ENCODE results near the gene GJA4. TPM values are rescaled to one million over a fixed set of nuclear protein-coding genes. Genes with fewer than 3 reads are reported as not detected.

Gene GJA4
- total RNA-seq, 1 experiment from 2014 or later, result not detected

GRCh38 chr1:34774957-34775356, 17.8 kb upstream of the GJA4 start:
- H3K4me1 ChIP-seq, result no peaks in the 10 kb centered on the region
- TF ChIP-seq CTCF (IDR thresholded peaks at IDR 0.05; ENCODE audit: insufficient read depth in 1 of 2, low read depth in 1 of 2, low read length in 1 of 2, severe bottlenecking in 1 of 2, unreplicated experiment in 1 of 2), result no peak
- H3K27me3 ChIP-seq (replicated peaks; ENCODE audit: control insufficient read depth, insufficient read depth, low read length), result no peaks in the 10 kb centered on the region
- Mint-ChIP-seq H3K27ac (ENCODE audit: unreplicated experiment) (no peak overlapping the region), H3K4me3 (ENCODE audit: unreplicated experiment) (no peak overlapping the region), H3K4me1 (ENCODE audit: low read depth, unreplicated experiment) (no peaks in the 10 kb centered on the region), H3K27me3 (ENCODE audit: insufficient read depth, unreplicated experiment) (peaks cover 3% of the 10 kb centered on the region), H3K36me3 (ENCODE audit: insufficient read depth, unreplicated experiment) (no peaks in the 10 kb centered on the region), H3K9me3 (ENCODE audit: unreplicated experiment) (no peaks in the 10 kb centered on the region)
- no peak overlapping the region for H3K4me3 ChIP-seq (ENCODE audit: low read depth, low read length)
- H3K9me3 ChIP-seq, result no peaks in the 10 kb centered on the region
- CTCF ChIA-PET, result no interaction called here
- no TSS peak for BruUV-seq (replicated peaks)
- H3K36me3 ChIP-seq (ENCODE audit: control insufficient read depth, insufficient read depth, low read length), result no peaks in the 10 kb centered on the region
- intact Hi-C loops (cut with micrococcal nuclease; ENCODE audit: unreplicated experiment), result no loop called here
- no peak for DNase-seq
- POLR2A ChIA-PET, result no interaction called here

- Mint-ChIP-seq H3K27me3 (ENCODE audit: insufficient read depth, unreplicated experiment) (peaks cover 3% of the 10 kb centered on the region), H3K4me3 (ENCODE audit: unreplicated experiment) (no peak overlapping the region), H3K36me3 (ENCODE audit: insufficient read depth, unreplicated experiment) (no peaks in the 10 kb centered on the region), H3K9me3 (ENCODE audit: unreplicated experiment) (no peaks in the 10 kb centered on the region), H3K27ac (ENCODE audit: unreplicated experiment) (no peak overlapping the region), H3K4me1 (ENCODE audit: low read depth, unreplicated experiment) (no peaks in the 10 kb centered on the region)
- intact Hi-C loops (cut with micrococcal nuclease; ENCODE audit: unreplicated experiment), result no loop called here
- no peak for DNase-seq
- no peaks in the 10 kb centered on the region for H3K27me3 ChIP-seq (replicated peaks; ENCODE audit: control insufficient read depth, insufficient read depth, low read length)
- no peak overlapping the region for H3K4me3 ChIP-seq (ENCODE audit: low read depth, low read length)
- ChIA-PET CTCF (no interaction called here), POLR2A (no interaction called here)
- no peaks in the 10 kb centered on the region for H3K36me3 ChIP-seq (ENCODE audit: control insufficient read depth, insufficient read depth, low read length)
- no peak for TF ChIP-seq CTCF (IDR thresholded peaks at IDR 0.05; ENCODE audit: insufficient read depth in 1 of 2, low read depth in 1 of 2, low read length in 1 of 2, severe bottlenecking in 1 of 2, unreplicated experiment in 1 of 2)
- no TSS peak for BruUV-seq (replicated peaks)
- peaks cover 3% of the 10 kb centered on the region; the same call in 1 of the 2 replicates for H3K4me1 ChIP-seq
- H3K9me3 ChIP-seq, result no peaks in the 10 kb centered on the region
Observed at GRCh38 chr1:34776911-34777310, 15.9 kb upstream of the GJA4 start.

- Histone ChIP-seq H3K9me3 (no peaks in the 10 kb centered on the region), H3K36me3 (ENCODE audit: control insufficient read depth, insufficient read depth, low read length) (no peaks in the 10 kb centered on the region), H3K4me1 (peaks cover 5% of the 10 kb centered on the region; the same call in 1 of the 2 replicates), H3K27me3 (replicated peaks; ENCODE audit: control insufficient read depth, insufficient read depth, low read length) (no peaks in the 10 kb centered on the region), H3K4me3 (ENCODE audit: low read depth, low read length) (no peak overlapping the region)
- Mint-ChIP-seq H3K9me3 (ENCODE audit: unreplicated experiment) (no peaks in the 10 kb centered on the region), H3K27me3 (ENCODE audit: insufficient read depth, unreplicated experiment) (peaks cover 3% of the 10 kb centered on the region), H3K4me1 (ENCODE audit: low read depth, unreplicated experiment) (no peaks in the 10 kb centered on the region), H3K4me3 (ENCODE audit: unreplicated experiment) (no peak overlapping the region), H3K36me3 (ENCODE audit: insufficient read depth, unreplicated experiment) (no peaks in the 10 kb centered on the region), H3K27ac (ENCODE audit: unreplicated experiment) (no peak overlapping the region)
- no peak for TF ChIP-seq CTCF (IDR thresholded peaks at IDR 0.05; ENCODE audit: insufficient read depth in 1 of 2, low read depth in 1 of 2, low read length in 1 of 2, severe bottlenecking in 1 of 2, unreplicated experiment in 1 of 2)
- ChIA-PET CTCF (no interaction called here), POLR2A (no interaction called here)
- no peak for DNase-seq
- intact Hi-C loops (cut with micrococcal nuclease; ENCODE audit: unreplicated experiment), result no loop called here
- BruUV-seq (replicated peaks), result no TSS peak
Observed at GRCh38 chr1:34777519-34778321, 15.1 kb upstream of the GJA4 start.

Measured in Caco-2 (cell line).